ENCODE results near the gene SLC8A1.

DNA sequence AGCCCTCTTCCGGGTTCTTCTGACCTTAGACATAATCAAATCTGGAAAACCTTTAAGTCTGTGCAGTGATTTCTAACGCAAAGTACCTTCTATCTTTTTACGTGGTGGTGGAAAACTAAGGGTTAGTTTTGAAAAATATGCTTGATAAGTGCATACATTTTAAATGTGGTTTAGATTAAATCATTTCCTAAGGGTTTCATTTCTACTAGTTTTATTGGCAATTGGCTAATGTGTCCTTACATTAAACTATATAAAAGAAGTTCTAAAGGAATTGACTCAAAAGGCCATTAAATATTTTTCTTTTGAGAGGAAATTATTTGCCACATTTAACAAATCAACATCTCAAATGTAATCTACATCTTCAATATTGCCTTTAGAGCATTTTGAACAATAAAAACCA, 404.5 kb downstream of the SLC8A1 start:
- no peak for TF ChIP-seq POLR2A (IDR thresholded peaks at IDR 0.05)
- TF ChIP-seq, protein P1, sequence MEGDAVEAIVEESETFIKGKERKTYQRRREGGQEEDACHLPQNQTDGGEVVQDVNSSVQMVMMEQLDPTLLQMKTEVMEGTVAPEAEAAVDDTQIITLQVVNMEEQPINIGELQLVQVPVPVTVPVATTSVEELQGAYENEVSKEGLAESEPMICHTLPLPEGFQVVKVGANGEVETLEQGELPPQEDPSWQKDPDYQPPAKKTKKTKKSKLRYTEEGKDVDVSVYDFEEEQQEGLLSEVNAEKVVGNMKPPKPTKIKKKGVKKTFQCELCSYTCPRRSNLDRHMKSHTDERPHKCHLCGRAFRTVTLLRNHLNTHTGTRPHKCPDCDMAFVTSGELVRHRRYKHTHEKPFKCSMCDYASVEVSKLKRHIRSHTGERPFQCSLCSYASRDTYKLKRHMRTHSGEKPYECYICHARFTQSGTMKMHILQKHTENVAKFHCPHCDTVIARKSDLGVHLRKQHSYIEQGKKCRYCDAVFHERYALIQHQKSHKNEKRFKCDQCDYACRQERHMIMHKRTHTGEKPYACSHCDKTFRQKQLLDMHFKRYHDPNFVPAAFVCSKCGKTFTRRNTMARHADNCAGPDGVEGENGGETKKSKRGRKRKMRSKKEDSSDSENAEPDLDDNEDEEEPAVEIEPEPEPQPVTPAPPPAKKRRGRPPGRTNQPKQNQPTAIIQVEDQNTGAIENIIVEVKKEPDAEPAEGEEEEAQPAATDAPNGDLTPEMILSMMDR (IDR thresholded peaks at IDR 0.05), result no peak

Data from testis (tissue), 2 donors.